HEK293 (cell line): ENCODE measurements around the gene IDH1.

Experiments used
- YY1 ChIP-seq: fragments of 450-650 bp; formaldehyde crosslinking; IDR thresholded peaks from 2 replicates; pipeline ENCODE4 v1.5.1; 2018; ENCODE audit warnings: missing biosample characterization, missing genetic modification characterization
- ZBTB20 ChIP-seq: fragments of 450-650 bp; formaldehyde crosslinking; IDR thresholded peaks from 2 replicates; pipeline ENCODE4 v1.5.1; 2016; ENCODE audit warnings: missing biosample characterization, missing genetic modification characterization
- ZNF112 ChIP-seq: fragments of 450-650 bp; formaldehyde crosslinking; IDR thresholded peaks from 2 replicates; pipeline ENCODE4 v1.5.0; 2017; ENCODE audit warnings: missing biosample characterization, missing genetic modification characterization
- ZNF274 ChIP-seq, 2 experiments: fragments of 200-500 bp in 1 of 2; fragments of 450-650 bp in 1 of 2; sonication (Bioruptor generic) in 1 of 2; formaldehyde crosslinking in 1 of 2; IDR thresholded peaks; 2 replicates each; pipeline versions ENCODE4 v1.5.1 to v1.6.1; 2014 to 2016; ENCODE audit warnings: borderline replicate concordance in 1 of 2, inconsistent platforms in 1 of 2, low read length in 1 of 2, missing biosample characterization in 1 of 2, missing genetic modification characterization in 1 of 2
- ZNF510 ChIP-seq: fragments of 450-650 bp; formaldehyde crosslinking; IDR thresholded peaks from 2 replicates; pipeline ENCODE4 v1.5.1; 2018; ENCODE audit warnings: mild to moderate bottlenecking, missing genetic modification characterization, missing biosample characterization; ENCODE audit not compliant: insufficient replicate concordance
- ZNF596 ChIP-seq: fragments of 450-650 bp; IDR thresholded peaks from 2 replicates; pipeline ENCODE4 v1.5.0; 2018; ENCODE audit warnings: missing biosample characterization, mild to moderate bottlenecking, missing genetic modification characterization, moderate library complexity
- ZNF677 ChIP-seq: fragments of 450-650 bp; IDR thresholded peaks from 2 replicates; pipeline ENCODE4 v1.5.0; 2018; ENCODE audit warnings: missing biosample characterization, mild to moderate bottlenecking, missing genetic modification characterization, moderate library complexity
- ZNF76 ChIP-seq: fragments of 450-650 bp; formaldehyde crosslinking; IDR thresholded peaks from 2 replicates; pipeline ENCODE4; 2016; ENCODE audit warnings: low read depth, missing biosample characterization, missing genetic modification characterization, borderline replicate concordance
- TF ChIP-seq, protein P1 (sequence below): fragments of 450-650 bp; formaldehyde crosslinking; IDR thresholded peaks from 2 replicates; pipeline ENCODE4 v1.5.1; 2016; ENCODE audit warnings: missing biosample characterization, missing genetic modification characterization
- TF ChIP-seq, protein P2 (sequence below): fragments of 450-650 bp; IDR thresholded peaks from 2 replicates; pipeline ENCODE4 v1.5.1; 2018; ENCODE audit warnings: missing biosample characterization, missing genetic modification characterization

DNA sequence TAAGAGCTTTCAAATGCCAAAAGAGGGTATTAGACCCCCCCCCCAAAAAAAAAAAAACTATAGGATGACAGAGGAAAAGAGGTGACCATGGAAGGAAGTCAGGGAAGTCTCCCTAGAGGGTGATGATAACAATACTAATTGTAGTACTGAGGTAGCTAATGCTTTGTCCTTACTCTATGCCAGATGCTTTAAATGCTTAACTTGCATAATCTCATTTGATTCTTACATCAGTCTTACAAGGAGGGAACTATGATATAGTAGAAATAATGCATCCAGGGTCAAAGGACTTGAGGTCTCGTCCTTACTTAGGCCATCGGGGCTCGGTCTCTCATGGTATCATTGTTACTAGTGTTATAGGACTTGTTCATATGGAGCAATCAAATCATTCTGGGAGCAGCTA, 9.1 kb downstream of the IDH1 start:
- TF ChIP-seq ZBTB20 (tag by site-specific recombination) = no peak
- TF ChIP-seq, protein P1, sequence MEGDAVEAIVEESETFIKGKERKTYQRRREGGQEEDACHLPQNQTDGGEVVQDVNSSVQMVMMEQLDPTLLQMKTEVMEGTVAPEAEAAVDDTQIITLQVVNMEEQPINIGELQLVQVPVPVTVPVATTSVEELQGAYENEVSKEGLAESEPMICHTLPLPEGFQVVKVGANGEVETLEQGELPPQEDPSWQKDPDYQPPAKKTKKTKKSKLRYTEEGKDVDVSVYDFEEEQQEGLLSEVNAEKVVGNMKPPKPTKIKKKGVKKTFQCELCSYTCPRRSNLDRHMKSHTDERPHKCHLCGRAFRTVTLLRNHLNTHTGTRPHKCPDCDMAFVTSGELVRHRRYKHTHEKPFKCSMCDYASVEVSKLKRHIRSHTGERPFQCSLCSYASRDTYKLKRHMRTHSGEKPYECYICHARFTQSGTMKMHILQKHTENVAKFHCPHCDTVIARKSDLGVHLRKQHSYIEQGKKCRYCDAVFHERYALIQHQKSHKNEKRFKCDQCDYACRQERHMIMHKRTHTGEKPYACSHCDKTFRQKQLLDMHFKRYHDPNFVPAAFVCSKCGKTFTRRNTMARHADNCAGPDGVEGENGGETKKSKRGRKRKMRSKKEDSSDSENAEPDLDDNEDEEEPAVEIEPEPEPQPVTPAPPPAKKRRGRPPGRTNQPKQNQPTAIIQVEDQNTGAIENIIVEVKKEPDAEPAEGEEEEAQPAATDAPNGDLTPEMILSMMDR (tag by site-specific recombination) = no peak
- no peak for TF ChIP-seq YY1 (tag by site-specific recombination)
- no peak for TF ChIP-seq ZNF112 (tag by site-specific recombination)
- TF ChIP-seq, protein P2, sequence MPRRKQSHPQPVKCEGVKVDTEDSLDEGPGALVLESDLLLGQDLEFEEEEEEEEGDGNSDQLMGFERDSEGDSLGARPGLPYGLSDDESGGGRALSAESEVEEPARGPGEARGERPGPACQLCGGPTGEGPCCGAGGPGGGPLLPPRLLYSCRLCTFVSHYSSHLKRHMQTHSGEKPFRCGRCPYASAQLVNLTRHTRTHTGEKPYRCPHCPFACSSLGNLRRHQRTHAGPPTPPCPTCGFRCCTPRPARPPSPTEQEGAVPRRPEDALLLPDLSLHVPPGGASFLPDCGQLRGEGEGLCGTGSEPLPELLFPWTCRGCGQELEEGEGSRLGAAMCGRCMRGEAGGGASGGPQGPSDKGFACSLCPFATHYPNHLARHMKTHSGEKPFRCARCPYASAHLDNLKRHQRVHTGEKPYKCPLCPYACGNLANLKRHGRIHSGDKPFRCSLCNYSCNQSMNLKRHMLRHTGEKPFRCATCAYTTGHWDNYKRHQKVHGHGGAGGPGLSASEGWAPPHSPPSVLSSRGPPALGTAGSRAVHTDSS (tag by site-specific recombination) = no peak
- no peak for TF ChIP-seq ZNF510 (tag by site-specific recombination)
- TF ChIP-seq ZNF76 (tag by site-specific recombination) = no peak
- no peak for TF ChIP-seq ZNF274 (IDR thresholded peaks at IDR 0.05; ENCODE audit: low read length)
- no peak for TF ChIP-seq ZNF274 (tag by site-specific recombination; IDR thresholded peaks at IDR 0.05; ENCODE audit: borderline replicate concordance)
- TF ChIP-seq ZNF677 (tag by site-specific recombination) = no peak
- TF ChIP-seq ZNF596 (tag by site-specific recombination) = no peak
